A673 (cell line): ENCODE measurements around the gene CTNNA3. TPM values are rescaled to one million over a fixed set of nuclear protein-coding genes. Genes with fewer than 3 reads are reported as not detected.

Experiments
- BruUV-seq: library from RNA; stranded (reverse); fragments of 400-500 nt; replicated peaks from 2 replicates; lab custom pipeline; 2021; lab: Mats Ljungman, UMichigan
- CTCF ChIA-PET: fragments of 300-600 bp; sonication (Branson Sonifier 250); formaldehyde crosslinking; loops from one replicate; lab custom pipeline; 2022; ENCODE audit warnings: antibody characterized with exemption; lab: Charles Lee
- POLR2A ChIA-PET: fragments of 300-600 bp; sonication (Branson Sonifier 250); formaldehyde crosslinking; loops from one replicate; lab custom pipeline; 2022; ENCODE audit warnings: antibody characterized with exemption; ENCODE audit not compliant: low non-redundant PET; lab: Charles Lee
- DNase-seq: peaks from one replicate; pipeline ENCODE4 v3.0.0-alpha.2; 2015; ENCODE audit warnings: low spot score
- H3K27ac ChIP-seq: fragments of 200-600 bp; sonication (generic); 2 replicates; pipeline ENCODE4 v1.5.1; 2016; ENCODE audit warnings: mixed run types, low read depth, mild to moderate bottlenecking, mixed read lengths, antibody characterized with exemption, low read length; ENCODE audit not compliant: poor library complexity, severe bottlenecking
- H3K27me3 ChIP-seq: fragments of 200-600 bp; sonication (generic); replicated peaks from 2 replicates; pipeline ENCODE4 v1.6.1; 2017; ENCODE audit warnings: mixed run types, low read depth, mild to moderate bottlenecking, mixed read lengths, antibody characterized with exemption, low read length; ENCODE audit not compliant: insufficient read depth, poor library complexity
- H3K36me3 ChIP-seq: fragments of 200-600 bp; sonication (generic); 2 replicates; pipeline ENCODE4 v1.6.1; 2016; ENCODE audit warnings: mixed run types, mild to moderate bottlenecking, mixed read lengths, antibody characterized with exemption, low read length; ENCODE audit not compliant: insufficient read depth, poor library complexity, severe bottlenecking
- H3K4me1 ChIP-seq: fragments of 200-600 bp; sonication (generic); 2 replicates; pipeline ENCODE4 v1.6.1; 2017; ENCODE audit warnings: mixed run types, mild to moderate bottlenecking, mixed read lengths, antibody characterized with exemption, low read length; ENCODE audit not compliant: insufficient read depth, poor library complexity, severe bottlenecking
- H3K4me3 ChIP-seq: fragments of 200-600 bp; sonication (generic); 2 replicates; pipeline ENCODE4 v1.5.1; 2016; ENCODE audit warnings: low read depth, mixed run types, mild to moderate bottlenecking, mixed read lengths, low read length; ENCODE audit not compliant: poor library complexity, severe bottlenecking
- H3K9me3 ChIP-seq: fragments of 200-600 bp; sonication (generic); 2 replicates; pipeline ENCODE4 v1.6.1; 2016; ENCODE audit warnings: mixed run types, low read depth, mild to moderate bottlenecking, mixed read lengths, antibody characterized with exemption, low read length; ENCODE audit not compliant: poor library complexity, severe bottlenecking
- EZH2 ChIP-seq: fragments of 200-600 bp; sonication (generic); IDR thresholded peaks from 2 replicates; pipeline ENCODE4 v1.6.1; 2017; ENCODE audit warnings: borderline replicate concordance, low read depth, mild to moderate bottlenecking, mixed read lengths, antibody characterized with exemption, low read length; ENCODE audit not compliant: poor library complexity, severe bottlenecking
- intact Hi-C: fragments of 100-400 bp; cut with micrococcal nuclease; formaldehyde crosslinking; loops from one replicate; pipeline ENCODE4 v1.10.0; 2022; ENCODE audit not compliant: unreplicated experiment
- total RNA-seq: library from RNA; stranded (reverse); gene quantifications from 2 replicates; pipeline ENCODE4 v1.2.3, GENCODE V29; 2021
- TF ChIP-seq, protein P1 (sequence below): fragments of 300-800, 200-600 bp; sonication (generic); conservative IDR thresholded peaks from 2 replicates; pipeline ENCODE4 v1.5.1; 2017; ENCODE audit warnings: low read depth, mild to moderate bottlenecking, antibody characterized with exemption, low read length, moderate library complexity, mixed read lengths

The CTNNA3 gene
- total RNA-seq, 1 experiment from 2014 or later = not detected

DNA sequence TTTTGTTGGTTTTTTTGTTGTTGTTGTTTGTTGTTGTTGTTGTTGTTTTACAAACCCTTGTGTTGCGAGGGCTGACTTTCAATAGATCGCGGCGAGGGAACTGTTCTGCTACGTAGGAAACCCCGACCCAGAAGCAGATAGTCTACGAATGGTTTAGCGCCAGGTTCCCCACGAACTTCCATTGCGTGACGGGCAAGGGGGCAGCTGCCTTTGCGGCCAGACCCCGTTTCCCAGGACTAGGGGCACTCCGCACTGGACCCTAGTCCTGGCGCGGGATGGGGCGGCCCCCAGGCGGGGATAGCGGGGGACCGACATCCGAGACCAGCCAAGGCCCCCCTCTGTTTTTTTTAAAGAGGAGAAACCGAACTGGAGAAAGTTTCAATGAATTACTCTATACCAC, 650.6 kb downstream of the CTNNA3 start:
- BruUV-seq = no TSS peak
- H3K4me3 ChIP-seq = no peak overlapping the region
- no peaks in the 10 kb centered on the region for H3K36me3 ChIP-seq
- POLR2A ChIA-PET = no interaction called here
- no peaks in the 10 kb centered on the region for H3K27me3 ChIP-seq
- intact Hi-C loops = no loop called here
- no peak for DNase-seq
- no peak for TF ChIP-seq EZH2
- TF ChIP-seq, protein P1, sequence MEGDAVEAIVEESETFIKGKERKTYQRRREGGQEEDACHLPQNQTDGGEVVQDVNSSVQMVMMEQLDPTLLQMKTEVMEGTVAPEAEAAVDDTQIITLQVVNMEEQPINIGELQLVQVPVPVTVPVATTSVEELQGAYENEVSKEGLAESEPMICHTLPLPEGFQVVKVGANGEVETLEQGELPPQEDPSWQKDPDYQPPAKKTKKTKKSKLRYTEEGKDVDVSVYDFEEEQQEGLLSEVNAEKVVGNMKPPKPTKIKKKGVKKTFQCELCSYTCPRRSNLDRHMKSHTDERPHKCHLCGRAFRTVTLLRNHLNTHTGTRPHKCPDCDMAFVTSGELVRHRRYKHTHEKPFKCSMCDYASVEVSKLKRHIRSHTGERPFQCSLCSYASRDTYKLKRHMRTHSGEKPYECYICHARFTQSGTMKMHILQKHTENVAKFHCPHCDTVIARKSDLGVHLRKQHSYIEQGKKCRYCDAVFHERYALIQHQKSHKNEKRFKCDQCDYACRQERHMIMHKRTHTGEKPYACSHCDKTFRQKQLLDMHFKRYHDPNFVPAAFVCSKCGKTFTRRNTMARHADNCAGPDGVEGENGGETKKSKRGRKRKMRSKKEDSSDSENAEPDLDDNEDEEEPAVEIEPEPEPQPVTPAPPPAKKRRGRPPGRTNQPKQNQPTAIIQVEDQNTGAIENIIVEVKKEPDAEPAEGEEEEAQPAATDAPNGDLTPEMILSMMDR = no peak
- CTCF ChIA-PET = no interaction called here
- no peaks in the 10 kb centered on the region for H3K4me1 ChIP-seq
- no peaks in the 10 kb centered on the region for H3K9me3 ChIP-seq
- no peak overlapping the region for H3K27ac ChIP-seq

DNA sequence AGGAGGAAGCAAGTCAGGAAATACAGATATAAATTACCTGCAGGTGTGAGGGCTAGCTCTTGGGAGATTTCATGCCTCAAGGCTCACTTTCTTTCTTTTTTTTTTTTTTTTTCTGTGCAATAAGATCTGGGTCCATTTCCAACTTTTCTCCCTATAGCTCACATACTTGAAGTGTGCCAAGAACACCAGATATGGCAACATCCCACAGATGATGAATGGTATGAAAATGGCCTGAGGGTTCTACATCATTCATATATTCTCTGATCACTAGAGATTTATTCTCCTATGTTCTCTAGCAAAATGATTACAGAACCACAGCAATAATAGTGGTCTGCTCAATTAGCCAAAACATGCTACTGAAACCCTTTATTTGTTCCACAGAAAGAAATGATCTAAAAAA, 653.0 kb downstream of the CTNNA3 start:
- intact Hi-C loops = no loop called here
- CTCF ChIA-PET = no interaction called here
- no peaks in the 10 kb centered on the region for H3K9me3 ChIP-seq

GRCh38 chr10:67036808-67037207, 659.2 kb downstream of the CTNNA3 start:
- no TSS peak for BruUV-seq
- H3K9me3 ChIP-seq = no peaks in the 10 kb centered on the region
- ChIA-PET POLR2A (no interaction called here), CTCF (no interaction called here)
- TF ChIP-seq, protein P1 = no peak
- TF ChIP-seq EZH2 = no peak
- H3K36me3 ChIP-seq = no peaks in the 10 kb centered on the region
- H3K4me3 ChIP-seq = no peak overlapping the region
- no peak overlapping the region for H3K27ac ChIP-seq
- DNase-seq = no peak
- no peaks in the 10 kb centered on the region for H3K4me1 ChIP-seq
- H3K27me3 ChIP-seq = no peaks in the 10 kb centered on the region
- intact Hi-C loops = no loop called here

More for the DNA sequence above, 653.0 kb downstream of the CTNNA3 start:
- Histone ChIP-seq H3K4me1 (no peaks in the 10 kb centered on the region), H3K4me3 (no peak overlapping the region), H3K27ac (no peak overlapping the region), H3K27me3 (no peaks in the 10 kb centered on the region), H3K36me3 (no peaks in the 10 kb centered on the region)
- no peak for DNase-seq
- no TSS peak for BruUV-seq
- POLR2A ChIA-PET = no interaction called here
- TF ChIP-seq, protein P1 = no peak
- TF ChIP-seq EZH2 = no peak
